Psoas muscle (tissue), 8 donors: ENCODE results near the gene CALML6. TPM values are rescaled to one million over a fixed set of nuclear protein-coding genes. Genes with fewer than 3 reads are reported as not detected.

Experiments
- ATAC-seq, 4 donors: fragments of 200-7000 bp; cut with Tn5 transposase; one replicate each; pipeline ENCODE4 v1.9.1; 2020; ENCODE audit warnings: moderate library complexity in 3 of 4, mild to moderate bottlenecking in 2 of 4
- DNase-seq, 2 donors: peaks; one replicate each; pipeline ENCODE4 v3.0.0-alpha.2; 2020
- H3K27ac ChIP-seq: fragments of 200-600 bp; one replicate; pipeline ENCODE4 v1.8.0; 2022
- H3K27me3 ChIP-seq, 3 donors: fragments of 200-600 bp in 1 of 3; one replicate each; pipeline versions ENCODE4 v1.6.1 to v1.8.0; 2013 to 2022; ENCODE audit warnings: low read length in 2 of 3, mild to moderate bottlenecking in 2 of 3, moderate library complexity in 1 of 3; ENCODE audit not compliant: insufficient read depth in 3 of 3
- H3K36me3 ChIP-seq, 2 donors: fragments of 200-600 bp in 1 of 2; one replicate each; pipeline versions ENCODE4 v1.6.1 to v1.8.0; 2013 to 2022; ENCODE audit warnings: low read depth in 1 of 2, mild to moderate bottlenecking in 1 of 2, moderate library complexity in 1 of 2; ENCODE audit not compliant: insufficient read depth in 1 of 2
- H3K4me1 ChIP-seq: fragments of 200-600 bp; one replicate; pipeline ENCODE4 v1.8.0; 2022
- H3K4me3 ChIP-seq: fragments of 200-600 bp; one replicate; pipeline ENCODE4 v1.8.0; 2022; ENCODE audit warnings: mild to moderate bottlenecking
- H3K9me3 ChIP-seq: fragments of 200-600 bp; one replicate; pipeline ENCODE4 v1.8.0; 2022
- CTCF ChIP-seq: fragments of 200-600 bp; IDR thresholded peaks from one replicate; pipeline ENCODE4 v1.8.0; 2022; ENCODE audit warnings: antibody characterized with exemption
- WGBS, 3 donors: extraction: QIAGEN DNeasy Blood & Tissue Kit; methylation state at CpG; one replicate each; pipeline versions ENCODE4 v1.1.6 to v1.1.7; 2013; 5-methylcytosine and 5-hydroxymethylcytosine counted together
- intact Hi-C, 2 donors: fragments of 100-400 bp; cut with DNase I; formaldehyde crosslinking; loops; one replicate each; pipeline versions ENCODE4 v1.11.0 to v1.14.2; 2022
- polyA plus RNA-seq, 3 donors: library from polyadenylated mRNA; stranded (reverse); fragments of 200-250 nt; gene quantifications; one replicate each; pipeline ENCODE4 v1.2.3, GENCODE V29; 2013
- total RNA-seq, 4 donors: library from RNA; stranded (reverse); fragmentation: NEBNext Ultra II Directional in 2 of 4; extraction: Animal tissue kit (Norgen Biotek cat#: 25700) in 2 of 4; gene quantifications; one replicate each; pipeline versions ENCODE4 v1.2.1 to v1.2.4, GENCODE V29; 2021 to 2023
- donor health status: healthy with polysubstance abuse.
- donor health status: DM: no; HTN: no; CAD: no; lungs with moderate emphysema.
- donor health status: Bipolar disorder and iron deficiency.
- donor health status: healthy.
- donor health status: DM: yes; HTN: yes; CAD: no.
- donor health status: DM: no; HTN: no; CAD: no.
- donor health status: DM: no; HTN: no; CAD: no.
- donor health status: DM: yes; HTN: yes; CAD: no.

CALML6 gene
- total and polyA plus RNA-seq, 7 donors = 4.2 to 75.4 (median 25.6) TPM

DNA sequence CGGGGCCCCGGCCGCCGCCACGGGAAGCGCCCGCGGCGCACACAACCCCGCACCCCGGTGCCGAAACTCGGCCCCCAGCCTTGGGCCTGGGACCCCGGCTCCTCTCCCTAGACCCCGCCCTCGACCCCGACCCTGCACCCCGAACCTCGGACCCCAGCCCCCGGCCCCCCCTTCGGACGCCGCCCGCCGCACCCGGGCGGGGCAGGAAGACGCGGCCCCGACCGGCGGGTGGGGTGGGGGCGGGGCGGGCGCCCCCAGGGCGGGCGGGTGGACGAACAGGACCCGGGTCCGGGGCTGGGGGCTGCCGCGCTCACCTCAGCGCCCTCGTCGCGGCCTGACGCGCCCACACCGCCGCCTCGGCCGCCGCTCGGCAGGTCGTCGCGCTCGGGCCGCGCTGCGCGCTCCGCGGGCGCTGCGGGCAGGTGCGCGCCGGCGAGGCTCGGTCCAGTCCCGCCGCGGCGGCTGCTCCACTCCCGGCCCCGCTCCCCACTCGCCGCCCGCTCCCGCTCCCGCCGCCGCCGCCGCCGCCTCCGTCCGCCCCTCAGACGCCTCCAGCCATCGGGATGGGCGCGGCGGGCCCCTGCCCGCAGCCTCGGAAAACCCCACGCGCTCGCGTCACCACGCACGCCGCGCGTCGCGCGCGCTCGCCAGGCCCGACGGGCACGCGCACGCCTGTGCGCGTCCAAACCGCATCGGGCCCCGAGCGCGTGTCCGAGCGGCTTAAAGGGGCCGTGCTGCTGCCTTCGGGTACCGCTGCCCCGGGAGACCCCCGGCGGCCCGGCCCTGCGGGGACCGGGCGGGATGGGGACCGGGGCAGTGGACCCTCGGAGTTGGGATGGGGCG, 24.3 kb upstream of the CALML6 start, which contains the start of gene GNB1:
Gene GNB1 (minus strand): TSS at position 582 of the 843 bp plus-strand sequence. CDS start 65,634 bp downstream, outside the sequence.
- TF ChIP-seq CTCF = no peak
- Histone ChIP-seq H3K4me1 (peaks cover 54% of the 10 kb centered on the region), H3K27ac (peak within 1 kb of the TSS; percentile 88), H3K9me3 (no peaks in the 10 kb centered on the region), H3K4me3 (peak within 1 kb of the TSS; percentile 97), H3K36me3 (no peaks in the 10 kb centered on the region), H3K27me3 (no peaks in the 10 kb centered on the region)
- ATAC-seq (peak; percentile 91 to 92 (median 92)), DNase-seq (peak; percentile 90 to 95)
- 0 to 1% (median 1%) methylated on average over 30 to 136 of the region's 137 CpGs for WGBS, 3 donors
- intact Hi-C loops = loop anchor here in 1 of 2 donors (5.0 kb wide), 2 partner anchors 113 to 133 kb away; partner anchors contain the start of gene NADK

- Histone ChIP-seq H3K4me3 (peak overlapping the region; percentile 97), H3K27ac (peak overlapping the region; percentile 88), H3K9me3 (no peaks in the 10 kb centered on the region), H3K36me3 (no peaks in the 10 kb centered on the region), H3K4me1 (peaks cover 48% of the 10 kb centered on the region), H3K27me3 (no peaks in the 10 kb centered on the region)
- peak; percentile 68 to 85 (median 79) for ATAC-seq
- peak; percentile 89 to 92 for DNase-seq
- no peak for TF ChIP-seq CTCF
- 1% methylated on average over 12 to 59 of the region's 59 CpGs for WGBS, 3 donors
- intact Hi-C loops = loop anchor here in 1 of 2 donors (5.0 kb wide), 2 partner anchors 114 to 134 kb away; partner anchors contain the start of gene NADK
Measured at GRCh38 chr1:1891349-1892078, 23.5 kb upstream of the CALML6 start.

DNA sequence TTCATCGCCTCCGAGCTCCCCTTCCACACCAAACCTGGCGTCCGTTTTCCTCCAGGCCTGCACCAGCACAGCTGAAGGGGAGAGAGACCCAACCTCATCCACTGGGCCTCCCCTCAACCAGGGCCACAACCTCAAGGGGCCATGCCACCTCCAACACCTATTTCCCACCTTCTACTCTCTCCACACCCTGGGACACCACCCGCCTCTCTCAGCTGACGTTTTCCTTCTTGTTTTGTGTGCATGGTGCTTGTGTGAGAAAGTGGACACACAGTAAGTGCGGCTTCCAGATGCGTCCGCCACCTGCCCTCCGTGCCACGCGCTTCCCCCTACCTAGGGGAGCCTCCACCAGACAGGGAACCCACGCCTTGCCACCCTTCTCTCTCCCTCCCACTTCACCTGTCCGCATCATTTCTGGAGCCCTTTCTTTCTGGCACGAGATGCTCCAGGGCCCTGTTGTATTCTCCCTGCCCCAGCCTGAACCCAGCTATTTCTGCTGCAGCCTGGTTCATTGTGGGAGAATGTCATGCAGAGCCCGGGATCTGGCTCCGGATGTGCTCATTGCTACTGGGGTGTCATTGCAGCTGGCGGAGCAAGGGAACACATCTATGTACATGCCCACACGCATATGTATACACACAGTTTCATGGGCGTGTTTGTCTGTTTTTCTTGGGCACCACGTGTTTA, 22.8 kb upstream of the CALML6 start:
- peak overlapping the region; percentile 97 for H3K4me3 ChIP-seq
- H3K27ac ChIP-seq = peak overlapping the region; percentile 88
- ATAC-seq (peak in 2 of 4 donors; percentile 1 to 7), DNase-seq (peak in 1 of 2 donors; percentile 59)
- H3K4me1 ChIP-seq = peaks cover 45% of the 10 kb centered on the region
- H3K27me3 ChIP-seq = no peaks in the 10 kb centered on the region
- H3K9me3 ChIP-seq = no peaks in the 10 kb centered on the region
- WGBS, 3 donors = 32 to 64% (median 35%) methylated on average over 20 to 21 of the region's 21 CpGs
- no peaks in the 10 kb centered on the region for H3K36me3 ChIP-seq
- TF ChIP-seq CTCF = no peak
- intact Hi-C loops = loop anchor here in 1 of 2 donors (5.0 kb wide), 2 partner anchors 115 to 135 kb away; partner anchors contain the start of gene NADK

- H3K27me3 ChIP-seq = no peaks in the 10 kb centered on the region
- ATAC-seq (no peak), DNase-seq (peak in 1 of 2 donors; percentile 48)
- no peaks in the 10 kb centered on the region for H3K36me3 ChIP-seq
- H3K4me1 ChIP-seq = peaks cover 40% of the 10 kb centered on the region
- peak overlapping the region; percentile 97 for H3K4me3 ChIP-seq
- H3K27ac ChIP-seq = peak overlapping the region; percentile 88
- 73 to 89% (median 81%) methylated on average over 6 to 7 of the region's 7 CpGs for WGBS, 3 donors
- intact Hi-C loops = loop anchor here in 1 of 2 donors (5.0 kb wide), 2 partner anchors 115 to 135 kb away; partner anchors contain the start of gene NADK
- no peaks in the 10 kb centered on the region for H3K9me3 ChIP-seq
- no peak for TF ChIP-seq CTCF
Measured at GRCh38 chr1:1892763-1893120, 22.3 kb upstream of the CALML6 start.
